PC-9 (cell line): Measurements from ENCODE around the gene OR51B2.

Experiments used
- EZH2 ChIP-seq: fragments of 200-600 bp; sonication (generic); IDR thresholded peaks from 2 replicates; pipeline ENCODE4 v1.8.0; 2017; ENCODE audit warnings: antibody characterized with exemption, low read depth
- TF ChIP-seq, protein P1 (sequence below): fragments of 200-600 bp; sonication (generic); conservative IDR thresholded peaks from 2 replicates; pipeline ENCODE4 v1.6.1; 2017; ENCODE audit warnings: mixed run types, antibody characterized with exemption, mild to moderate bottlenecking, moderate library complexity

- no peak for TF ChIP-seq EZH2
- TF ChIP-seq, protein P1, sequence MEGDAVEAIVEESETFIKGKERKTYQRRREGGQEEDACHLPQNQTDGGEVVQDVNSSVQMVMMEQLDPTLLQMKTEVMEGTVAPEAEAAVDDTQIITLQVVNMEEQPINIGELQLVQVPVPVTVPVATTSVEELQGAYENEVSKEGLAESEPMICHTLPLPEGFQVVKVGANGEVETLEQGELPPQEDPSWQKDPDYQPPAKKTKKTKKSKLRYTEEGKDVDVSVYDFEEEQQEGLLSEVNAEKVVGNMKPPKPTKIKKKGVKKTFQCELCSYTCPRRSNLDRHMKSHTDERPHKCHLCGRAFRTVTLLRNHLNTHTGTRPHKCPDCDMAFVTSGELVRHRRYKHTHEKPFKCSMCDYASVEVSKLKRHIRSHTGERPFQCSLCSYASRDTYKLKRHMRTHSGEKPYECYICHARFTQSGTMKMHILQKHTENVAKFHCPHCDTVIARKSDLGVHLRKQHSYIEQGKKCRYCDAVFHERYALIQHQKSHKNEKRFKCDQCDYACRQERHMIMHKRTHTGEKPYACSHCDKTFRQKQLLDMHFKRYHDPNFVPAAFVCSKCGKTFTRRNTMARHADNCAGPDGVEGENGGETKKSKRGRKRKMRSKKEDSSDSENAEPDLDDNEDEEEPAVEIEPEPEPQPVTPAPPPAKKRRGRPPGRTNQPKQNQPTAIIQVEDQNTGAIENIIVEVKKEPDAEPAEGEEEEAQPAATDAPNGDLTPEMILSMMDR = no peak
Measured at GRCh38 chr11:5310423-5310822, 13.7 kb downstream of the OR51B2 start.
